Chondrocyte (in vitro differentiated cells): Measurements from ENCODE around the gene SMARCC2. TPM values are rescaled to one million over a fixed set of nuclear protein-coding genes. Genes with fewer than 3 reads are reported as not detected.
"Not testable (repeated sequence)": the region's sequence is repeated elsewhere in the genome, so short reads cannot be mapped to it uniquely, and the experiment has no call there.

Experiments
- DNase-seq: peaks from one replicate; pipeline ENCODE4 v3.0.0; 2021; ENCODE audit warnings: mixed read lengths, low spot score
- H3K27ac Mint-ChIP-seq: one replicate; pipeline ENCODE4 v1.8.0; 2021; ENCODE audit warnings: mild to moderate bottlenecking, moderate library complexity, mixed read lengths; ENCODE audit not compliant: unreplicated experiment
- H3K27me3 Mint-ChIP-seq: 2 replicates; pipeline ENCODE4 v1.8.0; 2021; ENCODE audit warnings: low read depth, mixed read lengths
- H3K36me3 Mint-ChIP-seq: 2 replicates; pipeline ENCODE4 v1.8.0; 2021; ENCODE audit warnings: low read depth, mixed read lengths
- H3K4me1 Mint-ChIP-seq: 2 replicates; pipeline ENCODE4 v1.8.0; 2021; ENCODE audit warnings: low read depth, mild to moderate bottlenecking, mixed read lengths
- H3K4me3 Mint-ChIP-seq: one replicate; pipeline ENCODE4 v1.8.0; 2021; ENCODE audit warnings: mild to moderate bottlenecking, moderate library complexity, mixed read lengths; ENCODE audit not compliant: unreplicated experiment
- H3K9me3 Mint-ChIP-seq: 2 replicates; pipeline ENCODE4 v1.8.0; 2021; ENCODE audit warnings: low read depth, mixed read lengths
- total RNA-seq: library from RNA; stranded (reverse); gene quantifications from 3 replicates; pipeline ENCODE4 v1.2.1, GENCODE V29; 2021
- TF ChIP-seq, protein P1 (sequence below): fragments of 200-600 bp; sonication (generic); IDR thresholded peaks from 2 replicates; pipeline ENCODE4 v1.5.0; 2021; ENCODE audit warnings: antibody characterized with exemption, mild to moderate bottlenecking, moderate library complexity

The SMARCC2 gene
- total RNA-seq, 1 donor from 2014 or later: 57.4 TPM

DNA sequence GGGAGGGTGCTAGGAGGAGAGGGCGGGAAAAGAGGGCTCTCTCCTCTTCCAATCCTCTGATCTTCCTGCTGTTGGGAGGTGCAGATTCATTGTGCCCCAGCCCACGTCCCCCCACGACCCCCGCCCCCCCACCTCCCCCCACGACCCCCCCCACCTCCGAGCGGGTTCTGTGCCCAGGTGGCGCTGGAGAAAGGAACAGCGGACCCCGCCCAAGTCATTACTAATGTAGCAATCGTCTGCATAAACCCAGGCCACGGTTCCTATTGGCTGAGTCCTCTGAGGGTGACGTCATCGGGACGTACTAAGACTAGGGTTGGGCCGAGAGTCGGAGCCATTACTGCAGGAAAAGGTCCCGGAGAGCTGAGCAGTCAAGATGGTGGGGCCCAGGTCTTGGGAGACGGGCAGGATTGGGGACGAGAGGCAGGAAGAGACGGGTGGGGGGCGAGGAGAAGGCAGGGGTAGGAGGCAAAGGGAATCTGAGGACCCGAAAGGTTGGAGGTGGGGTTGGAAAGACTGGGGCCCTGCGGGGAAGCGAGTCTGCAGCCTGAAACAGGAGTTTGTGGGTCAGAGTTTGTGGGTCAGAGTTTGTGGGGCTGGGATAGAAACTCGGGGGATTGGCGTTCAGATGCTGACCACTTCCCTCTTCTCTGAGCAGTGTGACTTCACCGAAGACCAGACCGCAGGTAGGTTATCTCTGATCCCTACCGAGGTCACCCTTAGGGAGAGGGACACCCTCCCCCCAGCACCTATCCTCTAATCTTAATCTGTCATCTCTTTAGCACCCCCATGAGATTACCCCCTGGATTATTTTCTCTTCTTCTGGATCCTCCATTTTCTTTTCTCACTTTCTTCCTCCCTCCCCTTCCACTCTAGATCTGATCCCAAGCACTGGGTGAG, 31.0 kb downstream of the SMARCC2 start, which contains the start of gene MYL6:
TSS of gene MYL6 (plus strand) at position 331 of the 897 bp plus-strand sequence. CDS start at position 374, 43 bp downstream.
- TF ChIP-seq, protein P1, sequence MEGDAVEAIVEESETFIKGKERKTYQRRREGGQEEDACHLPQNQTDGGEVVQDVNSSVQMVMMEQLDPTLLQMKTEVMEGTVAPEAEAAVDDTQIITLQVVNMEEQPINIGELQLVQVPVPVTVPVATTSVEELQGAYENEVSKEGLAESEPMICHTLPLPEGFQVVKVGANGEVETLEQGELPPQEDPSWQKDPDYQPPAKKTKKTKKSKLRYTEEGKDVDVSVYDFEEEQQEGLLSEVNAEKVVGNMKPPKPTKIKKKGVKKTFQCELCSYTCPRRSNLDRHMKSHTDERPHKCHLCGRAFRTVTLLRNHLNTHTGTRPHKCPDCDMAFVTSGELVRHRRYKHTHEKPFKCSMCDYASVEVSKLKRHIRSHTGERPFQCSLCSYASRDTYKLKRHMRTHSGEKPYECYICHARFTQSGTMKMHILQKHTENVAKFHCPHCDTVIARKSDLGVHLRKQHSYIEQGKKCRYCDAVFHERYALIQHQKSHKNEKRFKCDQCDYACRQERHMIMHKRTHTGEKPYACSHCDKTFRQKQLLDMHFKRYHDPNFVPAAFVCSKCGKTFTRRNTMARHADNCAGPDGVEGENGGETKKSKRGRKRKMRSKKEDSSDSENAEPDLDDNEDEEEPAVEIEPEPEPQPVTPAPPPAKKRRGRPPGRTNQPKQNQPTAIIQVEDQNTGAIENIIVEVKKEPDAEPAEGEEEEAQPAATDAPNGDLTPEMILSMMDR: no peak
- Mint-ChIP-seq H3K4me1 (peaks cover 45% of the 10 kb centered on the region), H3K9me3 (no peaks in the 10 kb centered on the region), H3K36me3 (peaks cover 35% of the 10 kb centered on the region), H3K4me3 (peak within 1 kb of the TSS; percentile 94), H3K27ac (peak within 1 kb of the TSS; percentile 99), H3K27me3 (no peaks in the 10 kb centered on the region)
- peak; percentile 96 for DNase-seq

DNA sequence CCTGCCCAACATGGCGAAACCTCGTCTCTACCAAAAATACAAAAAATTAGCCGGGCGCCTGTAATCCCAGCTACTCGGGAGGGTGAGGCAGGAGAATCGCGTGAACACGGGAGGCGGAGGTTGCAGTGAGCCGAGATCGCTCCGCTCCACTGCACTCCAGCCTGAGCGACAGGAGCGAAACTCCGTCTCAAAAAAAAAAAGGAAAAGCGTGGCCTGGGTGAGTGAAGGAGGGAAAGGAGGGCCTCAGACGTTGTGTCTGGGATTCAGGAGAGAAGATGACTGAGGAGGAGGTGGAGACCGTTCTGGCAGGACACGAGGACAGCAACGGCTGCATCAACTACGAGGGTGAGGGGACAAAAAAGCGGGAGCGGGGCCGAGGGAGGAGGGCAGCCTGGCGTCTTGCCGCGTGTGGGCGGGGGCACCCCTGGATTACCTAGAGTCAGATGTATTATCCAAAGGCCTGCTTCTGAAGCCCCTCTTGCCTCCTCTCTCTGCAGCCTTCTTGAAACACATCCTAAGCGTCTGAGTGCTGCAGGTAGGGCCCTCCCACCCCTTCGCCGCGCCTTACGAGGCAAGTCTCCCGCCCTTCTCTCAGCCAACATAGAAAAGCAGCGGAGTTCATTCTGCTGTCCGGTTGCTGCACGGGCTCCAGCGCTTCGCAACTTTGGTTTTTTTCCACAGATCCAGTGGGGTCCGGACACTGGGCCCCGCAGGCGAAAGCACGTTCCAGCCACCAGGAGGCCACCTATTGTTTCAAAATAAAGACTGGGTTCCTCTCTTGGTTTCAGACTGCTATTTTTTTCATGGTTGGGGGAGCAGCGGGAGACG, 31.9 kb downstream of the SMARCC2 start:
- Mint-ChIP-seq H3K9me3 (no peaks in the 10 kb centered on the region), H3K27me3 (no peaks in the 10 kb centered on the region), H3K27ac (peak overlapping the region; percentile 99), H3K4me1 (peaks cover 51% of the 10 kb centered on the region), H3K36me3 (peaks cover 32% of the 10 kb centered on the region), H3K4me3 (peak overlapping the region; percentile 94)
- TF ChIP-seq, protein P1: peak; percentile 82
- peak; percentile 66 for DNase-seq

DNA sequence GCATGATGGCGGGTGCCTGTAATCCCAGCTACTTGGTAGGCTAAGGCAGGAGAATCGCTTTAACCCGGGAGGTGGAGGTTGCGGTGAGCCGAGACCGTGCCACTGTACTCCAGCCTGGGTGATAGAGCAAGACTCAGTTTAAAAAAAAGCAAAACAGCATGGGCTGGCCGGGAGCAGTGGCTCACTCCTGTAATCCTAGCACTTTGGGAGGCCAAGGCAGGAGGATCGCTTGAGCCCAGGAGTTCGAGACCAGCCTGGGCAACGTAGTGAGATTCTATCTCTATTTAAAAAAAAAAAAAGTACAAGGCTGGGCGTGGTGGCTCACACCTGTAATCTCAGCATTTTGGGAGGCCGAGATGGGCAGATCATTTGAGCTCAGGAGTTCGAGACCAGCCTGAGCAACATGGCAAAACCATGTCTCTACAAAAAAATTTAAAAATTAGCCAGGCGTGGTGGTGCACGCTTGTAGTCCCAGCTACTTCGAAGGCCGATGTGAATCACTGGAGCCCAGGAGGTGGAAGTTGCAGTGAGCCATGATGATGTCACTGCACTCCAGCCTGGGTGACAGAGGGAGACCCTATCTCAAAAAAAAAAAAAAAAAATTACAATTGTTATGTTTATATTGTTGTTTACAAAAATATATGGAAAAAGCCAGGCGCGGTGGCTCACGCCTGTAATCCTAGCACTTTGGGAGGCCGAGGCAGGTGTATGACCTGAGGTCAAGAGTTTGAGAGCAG, 32.7 kb downstream of the SMARCC2 start:
- peak overlapping the region; percentile 94 for H3K4me3 Mint-ChIP-seq
- peaks cover 27% of the 10 kb centered on the region for H3K36me3 Mint-ChIP-seq
- DNase-seq, H3K9me3 Mint-ChIP-seq, H3K27me3 Mint-ChIP-seq: not testable (repeated sequence)
- peak overlapping the region; percentile 99 for H3K27ac Mint-ChIP-seq
- peaks cover 54% of the 10 kb centered on the region for H3K4me1 Mint-ChIP-seq

DNA sequence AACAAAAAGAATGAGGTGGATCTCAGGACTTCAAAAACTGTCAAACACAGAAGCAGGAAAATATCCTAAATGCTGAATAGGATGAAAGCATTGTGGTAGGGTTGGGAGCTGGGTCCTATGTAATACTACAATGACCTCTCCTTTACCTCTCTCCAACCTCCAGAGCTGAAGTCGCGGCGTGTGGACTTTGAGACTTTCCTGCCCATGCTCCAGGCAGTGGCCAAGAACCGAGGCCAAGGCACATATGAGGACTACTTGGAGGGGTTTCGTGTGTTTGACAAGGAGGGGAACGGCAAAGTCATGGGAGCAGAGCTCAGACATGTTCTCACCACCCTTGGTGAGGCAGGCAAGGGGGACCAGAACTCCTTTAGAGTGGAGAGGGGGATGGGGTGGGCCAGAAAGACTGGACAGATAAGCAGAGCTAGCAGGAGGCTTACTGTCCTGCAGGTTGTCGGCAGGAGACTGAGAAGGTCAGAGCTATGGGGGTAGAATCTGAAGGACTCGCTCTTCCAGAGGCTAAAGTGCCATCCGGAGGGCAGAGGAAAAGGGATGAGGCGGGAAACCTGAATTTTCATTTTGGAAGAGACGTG, 33.9 kb downstream of the SMARCC2 start:
- peaks cover 16% of the 10 kb centered on the region for H3K36me3 Mint-ChIP-seq
- DNase-seq: no peak
- H3K27ac Mint-ChIP-seq: no peak overlapping the region
- TF ChIP-seq, protein P1: no peak
- H3K4me3 Mint-ChIP-seq: peak overlapping the region; percentile 10
- no peaks in the 10 kb centered on the region for H3K27me3 Mint-ChIP-seq
- peaks cover 52% of the 10 kb centered on the region for H3K4me1 Mint-ChIP-seq
- no peaks in the 10 kb centered on the region for H3K9me3 Mint-ChIP-seq

DNA sequence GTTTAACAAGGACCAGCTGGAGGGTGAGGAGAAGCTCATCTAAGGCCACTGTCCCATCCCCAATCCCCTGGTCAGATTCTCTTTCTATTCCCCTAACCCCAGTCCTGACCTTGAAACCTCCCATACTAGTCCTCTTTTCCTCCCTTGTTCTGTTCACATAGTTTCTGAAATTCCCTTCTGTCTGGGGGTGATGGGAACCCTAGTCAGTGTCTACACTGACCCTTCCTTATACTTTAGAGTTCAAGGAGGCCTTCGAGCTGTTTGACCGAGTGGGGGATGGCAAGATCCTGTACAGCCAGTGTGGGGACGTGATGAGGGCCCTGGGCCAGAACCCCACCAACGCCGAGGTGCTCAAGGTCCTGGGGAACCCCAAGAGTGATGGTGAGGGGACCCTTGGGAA, 34.5 kb downstream of the SMARCC2 start:
- Mint-ChIP-seq H3K4me3 (no peak overlapping the region), H3K9me3 (no peaks in the 10 kb centered on the region), H3K4me1 (peaks cover 50% of the 10 kb centered on the region), H3K27ac (no peak overlapping the region), H3K27me3 (no peaks in the 10 kb centered on the region), H3K36me3 (peaks cover 11% of the 10 kb centered on the region)
- TF ChIP-seq, protein P1: no peak
- no peak for DNase-seq
